Liver (tissue), 9 donors: Measurements from ENCODE around the gene C8G. TPM values are rescaled to one million over a fixed set of nuclear protein-coding genes. Genes with fewer than 3 reads are reported as not detected.

Experiments used
- DNase-seq: peaks from one replicate; pipeline ENCODE4 v3.0.0-alpha.2; 2017; ENCODE audit warnings: low spot score
- H3K27ac ChIP-seq, 2 donors: one replicate each; pipeline ENCODE4 v1.7.0; 2013; ENCODE audit warnings: inconsistent platforms in 2 of 2, low read length in 2 of 2, control low read depth in 1 of 2, low read depth in 1 of 2, mild to moderate bottlenecking in 1 of 2
- H3K27me3 ChIP-seq, 4 donors: one replicate each; pipeline versions ENCODE4 v1.6.1 to v1.7.0; 2013; ENCODE audit warnings: low read length in 3 of 4, inconsistent platforms in 1 of 4, mild to moderate bottlenecking in 1 of 4, moderate library complexity in 1 of 4; ENCODE audit not compliant: control insufficient read depth in 4 of 4, insufficient read depth in 4 of 4
- H3K36me3 ChIP-seq, 4 donors: one replicate each; pipeline versions ENCODE4 v1.6.1 to v1.7.0; 2013; ENCODE audit warnings: low read length in 3 of 4, mild to moderate bottlenecking in 3 of 4, low read depth in 1 of 4, moderate library complexity in 1 of 4; ENCODE audit not compliant: control insufficient read depth in 4 of 4, insufficient read depth in 3 of 4
- H3K4me1 ChIP-seq, 4 donors: one replicate each; pipeline versions ENCODE4 v1.6.1 to v1.7.0; 2013; ENCODE audit warnings: low read length in 3 of 4, mild to moderate bottlenecking in 3 of 4, moderate library complexity in 1 of 4; ENCODE audit not compliant: control insufficient read depth in 4 of 4, insufficient read depth in 4 of 4
- H3K4me3 ChIP-seq, 3 donors: one replicate each; pipeline versions ENCODE4 v1.6.1 to v1.7.0; 2013; ENCODE audit warnings: low read length in 3 of 3, control low read depth in 1 of 3, low read depth in 1 of 3, mild to moderate bottlenecking in 1 of 3
- H3K9ac ChIP-seq, 2 donors: one replicate each; pipeline ENCODE4 v1.7.0; 2013; ENCODE audit warnings: low read length in 2 of 2, mild to moderate bottlenecking in 2 of 2, moderate library complexity in 2 of 2, control low read depth in 1 of 2, low read depth in 1 of 2
- H3K9me3 ChIP-seq, 4 donors: one replicate each; pipeline versions ENCODE4 v1.6.1 to v1.7.0; 2013; ENCODE audit warnings: low read length in 3 of 4; ENCODE audit not compliant: control insufficient read depth in 4 of 4
- CTCF ChIP-seq: fragments of 150-350 bp; IDR thresholded peaks from 2 replicates; pipeline ENCODE4 v1.5.1; 2017; ENCODE audit warnings: improper control_type of control experiment, low read depth, low read length; ENCODE audit not compliant: missing input control
- EGR1 ChIP-seq, 2 donors: IDR thresholded peaks; 2 replicates each; pipeline ENCODE4 v1.6.1; 2016 to 2018; ENCODE audit warnings: antibody characterized with exemption in 2 of 2, low read depth in 2 of 2
- FOXA1 ChIP-seq: IDR thresholded peaks from 2 replicates; pipeline ENCODE4 v1.6.1; 2016; ENCODE audit warnings: antibody characterized with exemption
- GABPA ChIP-seq, 2 donors: IDR thresholded peaks in 1 of 2; conservative IDR thresholded peaks in 1 of 2; 2 replicates each; pipeline ENCODE4 v1.6.1; 2016; ENCODE audit warnings: antibody characterized with exemption in 2 of 2, mild to moderate bottlenecking in 1 of 2, moderate library complexity in 1 of 2
- HNF4A ChIP-seq, 2 donors: conservative IDR thresholded peaks; 2 replicates each; pipeline ENCODE4 v1.6.1; 2016; ENCODE audit warnings: antibody characterized with exemption in 2 of 2, mild to moderate bottlenecking in 2 of 2
- HNF4G ChIP-seq: IDR thresholded peaks from 2 replicates; pipeline ENCODE4 v1.6.1; 2016; ENCODE audit warnings: antibody characterized with exemption
- JUND ChIP-seq, 2 donors: IDR thresholded peaks; 2 replicates each; pipeline ENCODE4 v1.6.1; 2016; ENCODE audit warnings: antibody characterized with exemption in 2 of 2
- MAX ChIP-seq: IDR thresholded peaks from 2 replicates; pipeline ENCODE4 v1.6.1; 2016; ENCODE audit warnings: antibody characterized with exemption
- NR2F2 ChIP-seq: IDR thresholded peaks from 2 replicates; pipeline ENCODE4 v1.6.1; 2016; ENCODE audit warnings: antibody characterized with exemption
- RAD21 ChIP-seq, 2 donors: IDR thresholded peaks; 2 replicates each; pipeline ENCODE4 v1.6.1; 2016; ENCODE audit warnings: antibody characterized with exemption in 2 of 2, mild to moderate bottlenecking in 2 of 2
- REST ChIP-seq: IDR thresholded peaks from 2 replicates; pipeline ENCODE4 v1.6.1; 2016; ENCODE audit warnings: antibody characterized with exemption, mild to moderate bottlenecking
- YY1 ChIP-seq: IDR thresholded peaks from 2 replicates; pipeline ENCODE4 v1.6.1; 2016; ENCODE audit warnings: antibody characterized with exemption, mild to moderate bottlenecking
- WGBS: extraction: QIAGEN DNeasy Blood & Tissue Kit; methylation state at CpG from one replicate; pipeline ENCODE4 v1.1.7; 2013; 5-methylcytosine and 5-hydroxymethylcytosine counted together
- polyA plus RNA-seq, 2 donors: library from polyadenylated mRNA; stranded (reverse) in 1 of 2; unstranded in 1 of 2; fragments of 200-250 nt in 1 of 2; fragments of >200 nt in 1 of 2; fragmentation: Nextera tagmentation in 1 of 2; extraction: Ambion mirVana in 1 of 2; gene quantifications; one replicate each; pipeline versions ENCODE4 v1.2.1 to v1.2.3, GENCODE V29; 2013 to 2015
- total RNA-seq, 2 donors: library from RNA; depleted of rRNA; stranded (reverse); fragments of >200 nt; gene quantifications; one replicate each; pipeline ENCODE4 v1.2.3, GENCODE V29; 2014
- TF ChIP-seq, protein P1 (sequence below): IDR thresholded peaks from 2 replicates; pipeline ENCODE4 v1.6.1; 2016; ENCODE audit warnings: antibody characterized with exemption
- TF ChIP-seq, protein P2 (sequence below): IDR thresholded peaks from 2 replicates; pipeline ENCODE4 v1.6.1; 2016; ENCODE audit warnings: antibody characterized with exemption
- donor health status: healthy.
- donor health status: healthy.
- donor health status: healthy.
- donor health status: healthy.
- donor health status: healthy.

Gene C8G
- total and polyA plus RNA-seq, 4 donors = 25.1 to 1,117 (median 607) TPM

DNA sequence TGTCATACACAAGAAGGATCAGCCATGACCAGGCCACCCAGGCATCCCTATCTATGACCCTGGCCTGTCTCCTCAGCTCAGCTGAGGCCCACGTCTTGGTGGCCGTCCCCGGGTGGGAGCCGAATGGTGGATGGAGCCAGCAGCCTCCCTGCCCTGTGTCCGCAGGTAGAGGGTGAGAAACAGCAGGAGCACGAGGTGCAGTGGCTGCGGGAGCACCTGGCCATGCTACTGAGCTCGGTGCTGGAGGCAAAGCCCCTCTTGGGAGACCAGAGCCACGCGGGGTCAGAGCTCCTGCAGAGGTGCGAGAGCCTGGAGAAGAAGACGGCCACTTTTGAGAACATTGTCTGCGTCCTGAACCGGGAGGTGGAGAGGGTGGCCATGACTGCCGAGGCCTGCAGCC is 25.0 kb upstream of the C8G start:
- DNase-seq = no peak
- Histone ChIP-seq H3K36me3 (peaks cover 7 to 49% (median 10%) of the 10 kb centered on the region in 4 donors), H3K27me3 (no peaks in the 10 kb centered on the region), H3K4me1 (no peaks in the 10 kb centered on the region), H3K9me3 (no peaks in the 10 kb centered on the region), H3K27ac (no peak overlapping the region), H3K4me3 (no peak overlapping the region), H3K9ac (no peak overlapping the region)
- WGBS = 95% methylated on average over 15 of the region's 15 CpGs
- TF ChIP-seq HNF4G (no peak), YY1 (no peak), NR2F2 (no peak), GABPA (IDR thresholded peaks at IDR 0.05 in 1 of 2, conservative IDR thresholded peaks at IDR 0.05 in 1 of 2) (no peak), HNF4A (conservative IDR thresholded peaks at IDR 0.05) (no peak), REST (no peak)

DNA sequence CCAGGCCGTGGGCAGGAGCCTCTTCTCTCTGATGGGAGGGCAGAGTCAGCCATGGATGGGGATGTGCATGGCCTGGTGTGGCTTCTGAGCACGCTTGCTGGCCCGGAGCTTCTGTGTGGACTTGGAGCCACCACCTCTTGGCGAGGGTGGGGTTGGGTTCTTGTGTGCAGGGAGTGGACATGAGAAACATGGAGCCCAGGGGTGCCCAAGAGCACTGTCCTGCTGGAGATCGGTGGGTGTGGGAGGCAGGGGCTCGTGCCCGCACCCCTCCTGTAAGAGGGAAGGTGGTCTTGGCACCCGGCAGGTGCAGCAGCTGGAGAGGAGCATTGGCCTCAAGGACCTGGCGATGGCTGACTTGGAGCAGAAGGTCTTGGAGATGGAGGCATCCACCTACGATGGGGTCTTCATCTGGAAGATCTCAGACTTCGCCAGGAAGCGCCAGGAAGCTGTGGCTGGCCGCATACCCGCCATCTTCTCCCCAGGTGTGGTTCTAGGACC is 24.3 kb upstream of the C8G start:
- Histone ChIP-seq H3K27ac (no peak overlapping the region), H3K27me3 (no peaks in the 10 kb centered on the region), H3K9ac (no peak overlapping the region), H3K9me3 (no peaks in the 10 kb centered on the region), H3K36me3 (peaks cover 8 to 50% (median 12%) of the 10 kb centered on the region in 4 donors), H3K4me3 (no peak overlapping the region), H3K4me1 (no peaks in the 10 kb centered on the region)
- DNase-seq = no peak
- WGBS = 97% methylated on average over 14 of the region's 14 CpGs
- TF ChIP-seq YY1 = no peak
- TF ChIP-seq REST = no peak
- no peak for TF ChIP-seq NR2F2
- TF ChIP-seq JUND (IDR thresholded peaks at IDR 0.05) = no peak
- no peak for TF ChIP-seq CTCF
- no peak for TF ChIP-seq EGR1 (IDR thresholded peaks at IDR 0.05; ENCODE audit: low read depth in 2 of 2)
- TF ChIP-seq, protein P1, sequence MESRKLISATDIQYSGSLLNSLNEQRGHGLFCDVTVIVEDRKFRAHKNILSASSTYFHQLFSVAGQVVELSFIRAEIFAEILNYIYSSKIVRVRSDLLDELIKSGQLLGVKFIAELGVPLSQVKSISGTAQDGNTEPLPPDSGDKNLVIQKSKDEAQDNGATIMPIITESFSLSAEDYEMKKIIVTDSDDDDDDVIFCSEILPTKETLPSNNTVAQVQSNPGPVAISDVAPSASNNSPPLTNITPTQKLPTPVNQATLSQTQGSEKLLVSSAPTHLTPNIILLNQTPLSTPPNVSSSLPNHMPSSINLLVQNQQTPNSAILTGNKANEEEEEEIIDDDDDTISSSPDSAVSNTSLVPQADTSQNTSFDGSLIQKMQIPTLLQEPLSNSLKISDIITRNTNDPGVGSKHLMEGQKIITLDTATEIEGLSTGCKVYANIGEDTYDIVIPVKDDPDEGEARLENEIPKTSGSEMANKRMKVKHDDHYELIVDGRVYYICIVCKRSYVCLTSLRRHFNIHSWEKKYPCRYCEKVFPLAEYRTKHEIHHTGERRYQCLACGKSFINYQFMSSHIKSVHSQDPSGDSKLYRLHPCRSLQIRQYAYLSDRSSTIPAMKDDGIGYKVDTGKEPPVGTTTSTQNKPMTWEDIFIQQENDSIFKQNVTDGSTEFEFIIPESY = no peak
- no peak for TF ChIP-seq GABPA (IDR thresholded peaks at IDR 0.05 in 1 of 2, conservative IDR thresholded peaks at IDR 0.05 in 1 of 2)
- no peak for TF ChIP-seq RAD21 (IDR thresholded peaks at IDR 0.05)
- TF ChIP-seq HNF4G = no peak
- TF ChIP-seq, protein P2, sequence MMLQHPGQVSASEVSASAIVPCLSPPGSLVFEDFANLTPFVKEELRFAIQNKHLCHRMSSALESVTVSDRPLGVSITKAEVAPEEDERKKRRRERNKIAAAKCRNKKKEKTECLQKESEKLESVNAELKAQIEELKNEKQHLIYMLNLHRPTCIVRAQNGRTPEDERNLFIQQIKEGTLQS = no peak
- no peak for TF ChIP-seq MAX
- no peak for TF ChIP-seq HNF4A (conservative IDR thresholded peaks at IDR 0.05)
- TF ChIP-seq FOXA1 = no peak
